HL-60 (cell line): ENCODE data around the gene ZC3H12C.

ENCODE experiments used
- DNase-seq, 2 experiments: peaks; one replicate each; pipeline ENCODE4 v3.0.0-alpha.2; 2010 to 2020; ENCODE audit warnings: low read depth in 1 of 2, low spot score in 1 of 2
- H3K27ac ChIP-seq: fragments of 250-450 bp; sonication (Bioruptor Pico); replicated peaks from 2 replicates; pipeline ENCODE4 v1.5.1; 2020; ENCODE audit warnings: mild to moderate bottlenecking, moderate library complexity
- H3K27me3 ChIP-seq: fragments of 250-450 bp; sonication (Bioruptor Pico); 2 replicates; pipeline ENCODE4 v1.5.1; 2021; ENCODE audit warnings: mild to moderate bottlenecking, moderate library complexity; ENCODE audit not compliant: insufficient read depth, poor library complexity, severe bottlenecking
- H3K4me3 ChIP-seq: replicated peaks from 2 replicates; pipeline ENCODE4 v1.5.1; 2011; ENCODE audit warnings: mild to moderate bottlenecking, control low read depth, low read length; ENCODE audit not compliant: insufficient read depth
- CTCF ChIP-seq: IDR thresholded peaks from one replicate; pipeline ENCODE4 v1.5.1; 2011; ENCODE audit warnings: low read length, control low read depth, inconsistent platforms; ENCODE audit not compliant: insufficient read depth
- GABPA ChIP-seq: IDR thresholded peaks from 2 replicates; pipeline ENCODE4 v1.6.1; 2012; ENCODE audit warnings: low read depth
- POLR2AphosphoS5 ChIP-seq: IDR thresholded peaks from 2 replicates; pipeline ENCODE4 v1.6.1; 2012; ENCODE audit warnings: low read depth
- REST ChIP-seq: IDR thresholded peaks from 2 replicates; pipeline ENCODE4 v1.6.1; 2012; ENCODE audit warnings: low read depth; ENCODE audit not compliant: insufficient replicate concordance
- SPI1 ChIP-seq: IDR thresholded peaks from 2 replicates; pipeline ENCODE4 v1.6.1; 2012; ENCODE audit warnings: low read depth, mild to moderate bottlenecking, borderline replicate concordance

Gene ZC3H12C

GRCh38 chr11:110086892-110087309 is 6.3 kb upstream of the ZC3H12C start:
- Histone ChIP-seq H3K27me3 (peaks cover 2% of the 10 kb centered on the region), H3K27ac (no peak overlapping the region), H3K4me3 (no peak overlapping the region)
- TF ChIP-seq SPI1 (peak; percentile 38; the same call in 1 of the 2 replicates), REST (no peak)
- DNase-seq: no peak

GRCh38 chr11:110087812-110088534 is 5.2 kb upstream of the ZC3H12C start:
- no peak overlapping the region for H3K4me3 ChIP-seq
- DNase-seq: no peak
- peaks cover 5% of the 10 kb centered on the region for H3K27me3 ChIP-seq
- no peak overlapping the region for H3K27ac ChIP-seq
- TF ChIP-seq POLR2AphosphoS5 (no peak), CTCF (no peak), REST (no peak), GABPA (no peak), SPI1 (no peak)

GRCh38 chr11:110088535-110089344 is 4.5 kb upstream of the ZC3H12C start:
- no peak overlapping the region for H3K4me3 ChIP-seq
- TF ChIP-seq CTCF: no peak
- TF ChIP-seq POLR2AphosphoS5: no peak
- TF ChIP-seq REST: no peak
- TF ChIP-seq SPI1: no peak
- TF ChIP-seq GABPA: no peak
- DNase-seq: no peak
- peaks cover 8% of the 10 kb centered on the region for H3K27me3 ChIP-seq
- no peak overlapping the region for H3K27ac ChIP-seq
